HG03378 (cell line): ENCODE measurements around the gene RBM28.

Experiments used
- ATAC-seq: cut with Tn5 transposase; IDR thresholded peaks from one replicate; pipeline ENCODE4 v1.9.1; 2021; ENCODE audit warnings: mild to moderate bottlenecking, moderate library complexity; ENCODE audit not compliant: unreplicated experiment

RBM28 gene

DNA sequence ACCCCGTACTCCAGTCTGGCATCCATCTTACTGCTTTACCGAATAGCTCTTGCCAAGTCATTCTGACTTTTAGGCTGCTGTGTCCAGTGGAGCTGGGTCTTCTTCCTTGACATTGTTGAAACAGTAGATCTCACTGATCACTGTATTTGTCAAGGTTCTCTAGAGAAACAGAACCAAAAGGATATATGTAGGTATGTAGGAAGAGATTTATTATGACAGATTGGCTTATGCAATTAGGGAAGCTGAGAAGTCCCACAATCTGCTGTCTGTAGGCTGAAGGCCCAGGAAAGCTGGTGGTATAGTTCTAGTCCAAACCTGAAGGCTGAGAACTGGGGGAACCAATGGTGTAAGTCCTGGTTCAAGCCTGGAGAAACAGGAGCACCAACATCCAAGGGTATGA lies 29.9 kb upstream of the RBM28 start:
- no peak for ATAC-seq

DNA sequence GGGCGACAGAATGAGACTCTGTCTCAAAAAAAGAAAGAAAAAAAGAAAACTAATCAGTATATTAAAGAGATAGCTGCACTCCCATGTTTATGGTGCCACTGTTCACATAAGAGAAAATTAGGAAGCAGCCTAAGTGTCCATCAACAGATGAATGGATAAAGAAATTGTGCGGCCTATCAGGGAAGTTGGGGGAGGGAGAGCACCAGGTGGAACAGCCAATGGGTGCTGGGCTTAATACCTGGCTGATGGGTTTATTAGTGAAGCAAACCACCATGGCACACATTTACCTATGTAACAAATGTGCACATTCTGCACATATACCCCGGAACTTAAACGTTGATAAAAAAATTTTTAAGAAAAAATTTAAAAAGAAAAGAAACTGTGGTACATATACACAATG lies 26.8 kb upstream of the RBM28 start:
- ATAC-seq = no peak

- ATAC-seq = no peak
These were observed 23.3 kb upstream of the RBM28 start for GRCh38 chr7:128366986-128367385.

DNA sequence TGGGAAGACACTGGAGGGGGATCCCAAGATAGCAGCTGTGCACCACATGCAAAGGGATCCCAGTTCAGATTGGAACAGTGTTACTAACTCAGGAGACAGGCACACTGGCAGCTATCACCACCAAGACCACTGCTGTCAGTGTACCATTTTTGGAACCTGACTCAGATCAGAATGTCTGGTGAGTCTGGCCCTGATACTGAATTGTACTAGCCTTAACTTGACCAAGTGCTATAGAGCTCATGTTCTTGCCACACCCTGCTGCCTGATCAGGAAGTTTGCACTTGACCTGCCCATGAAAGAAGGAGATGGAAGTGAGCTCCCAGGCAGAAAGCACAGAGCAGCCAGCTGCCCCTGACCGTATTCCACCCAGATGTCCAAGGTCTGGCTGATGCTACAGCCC lies 22.6 kb upstream of the RBM28 start:
- ATAC-seq = no peak

DNA sequence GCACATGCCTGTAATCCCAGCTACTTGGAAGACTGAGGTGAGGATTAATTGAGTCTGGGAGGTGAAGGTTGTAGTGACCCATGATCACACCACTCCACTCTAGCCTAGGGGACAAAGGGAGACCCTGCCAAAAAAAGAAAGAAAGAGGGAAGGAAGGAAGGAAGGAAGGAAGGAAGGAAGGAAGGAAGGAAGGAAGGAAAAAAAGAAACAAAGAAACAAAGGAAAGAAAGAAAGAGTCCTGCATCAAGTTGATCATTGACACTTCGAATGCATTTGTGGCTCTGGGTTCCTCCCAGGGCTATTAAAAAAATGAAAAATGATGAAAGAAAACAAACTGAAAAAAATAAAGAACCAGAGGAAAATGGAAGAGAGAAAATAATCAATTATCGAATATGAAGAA lies 21.7 kb upstream of the RBM28 start:
- no peak for ATAC-seq

GRCh38 chr7:128364166-128364870 lies 20.6 kb upstream of the RBM28 start:
- no peak for ATAC-seq

- ATAC-seq = no peak
These were observed 19.6 kb upstream of the RBM28 start for GRCh38 chr7:128363261-128363721.

DNA sequence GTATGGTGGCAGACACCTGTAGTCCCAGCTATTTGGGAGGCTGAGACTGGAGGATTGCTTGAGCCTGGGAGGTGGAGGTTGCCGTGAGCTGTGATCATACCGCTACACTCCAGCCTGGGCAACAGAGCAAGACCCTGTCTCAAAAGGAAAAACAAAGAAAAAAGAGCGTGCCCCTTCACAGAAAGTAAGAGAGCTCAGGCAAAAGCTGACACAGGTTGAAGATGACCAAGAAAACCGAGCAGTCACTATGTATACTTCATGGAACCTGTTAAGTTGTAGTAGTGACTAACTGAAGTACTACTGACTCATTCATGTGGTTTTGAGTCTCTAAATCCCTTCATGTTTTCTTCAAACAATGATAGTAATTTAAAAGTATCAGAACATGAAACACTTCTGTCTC lies 19.0 kb upstream of the RBM28 start:
- ATAC-seq = no peak

GRCh38 chr7:128361411-128362379 lies 18.0 kb upstream of the RBM28 start, which contains the start of gene PRRT4:
TSS of gene PRRT4 (minus strand) at chr7:128361690.
- ATAC-seq = no peak

DNA sequence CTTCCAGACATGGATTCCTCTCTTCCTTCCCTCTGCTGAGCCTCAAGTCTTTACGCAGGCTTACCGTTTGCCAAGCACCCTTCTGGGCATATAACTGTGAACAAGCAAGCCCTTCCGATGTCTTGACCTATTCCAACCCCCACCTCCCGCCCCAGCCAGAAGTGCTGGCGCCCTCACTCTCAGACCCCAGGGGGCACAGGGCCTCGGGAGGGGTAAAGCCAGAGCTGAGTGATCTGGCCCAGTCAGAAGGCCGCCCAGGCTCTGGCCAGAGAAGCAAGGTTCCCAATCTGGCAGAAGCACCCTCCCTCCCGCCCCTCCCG lies 16.6 kb upstream of the RBM28 start:
- ATAC-seq = no peak

DNA sequence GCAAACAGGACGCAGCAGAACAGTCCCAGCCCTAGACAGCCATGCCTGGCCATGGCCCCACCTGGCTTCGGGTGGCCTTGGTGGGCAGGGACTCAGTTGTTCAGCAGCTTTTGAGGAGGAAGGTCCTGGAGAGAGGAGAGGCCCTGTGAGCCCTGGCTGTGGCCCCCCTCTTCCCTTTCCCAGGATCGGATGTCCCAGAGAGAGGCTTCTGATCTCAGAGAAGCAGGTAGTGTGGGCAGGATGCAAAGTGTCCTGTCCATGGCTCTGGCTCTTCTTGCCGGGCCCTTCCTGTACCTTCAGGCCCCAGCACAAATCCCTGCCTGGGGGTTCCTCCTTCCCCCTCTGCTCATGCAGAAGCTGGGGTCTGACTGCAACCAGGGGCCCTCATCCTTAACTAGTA lies 16.2 kb upstream of the RBM28 start:
- no peak for ATAC-seq

- no peak for ATAC-seq
These were observed 15.6 kb upstream of the RBM28 start for GRCh38 chr7:128359336-128359735.

DNA sequence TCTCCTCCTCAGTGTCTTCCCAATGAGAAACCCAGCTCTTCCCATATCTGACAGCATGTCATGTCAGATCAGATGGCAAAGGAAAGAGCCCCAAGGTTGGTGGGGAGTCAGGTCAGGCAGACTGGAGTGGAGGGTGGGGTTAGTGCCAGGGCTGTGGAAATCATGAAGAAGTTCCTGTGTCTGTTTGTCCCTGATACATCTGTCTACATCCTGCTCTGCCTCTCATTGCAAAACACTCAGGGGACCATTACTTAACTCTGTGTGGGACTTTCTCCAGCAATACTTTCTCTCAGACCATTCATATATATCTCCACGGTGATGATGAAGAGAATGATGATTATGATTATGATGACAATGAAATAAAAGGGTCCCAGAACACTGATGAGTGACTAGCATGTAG lies 14.5 kb upstream of the RBM28 start:
- no peak for ATAC-seq

DNA sequence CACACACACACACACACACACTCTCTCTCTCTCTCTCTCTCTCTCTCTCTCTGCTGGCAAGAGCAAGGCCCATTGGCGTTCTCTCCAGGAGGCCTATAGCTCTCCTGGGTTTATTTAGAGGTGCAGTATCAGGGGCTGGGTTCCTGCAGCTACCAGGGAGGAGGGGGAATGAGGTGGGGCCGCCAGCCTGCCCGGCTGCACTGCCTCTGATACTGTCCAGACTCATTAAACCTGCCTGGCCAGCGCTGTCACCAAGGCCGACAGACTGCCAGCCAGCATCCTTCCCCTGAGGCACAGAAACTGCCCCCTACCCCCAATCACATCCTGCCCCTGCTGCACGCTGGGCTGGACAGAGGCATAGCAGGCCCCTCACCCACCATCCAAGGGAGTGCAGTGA lies 13.5 kb upstream of the RBM28 start:
- ATAC-seq = no peak

GRCh38 chr7:128356546-128357216 lies 13.0 kb upstream of the RBM28 start:
- no peak for ATAC-seq

- ATAC-seq = no peak
These were observed 9.9 kb upstream of the RBM28 start for GRCh38 chr7:128353610-128354009.

DNA sequence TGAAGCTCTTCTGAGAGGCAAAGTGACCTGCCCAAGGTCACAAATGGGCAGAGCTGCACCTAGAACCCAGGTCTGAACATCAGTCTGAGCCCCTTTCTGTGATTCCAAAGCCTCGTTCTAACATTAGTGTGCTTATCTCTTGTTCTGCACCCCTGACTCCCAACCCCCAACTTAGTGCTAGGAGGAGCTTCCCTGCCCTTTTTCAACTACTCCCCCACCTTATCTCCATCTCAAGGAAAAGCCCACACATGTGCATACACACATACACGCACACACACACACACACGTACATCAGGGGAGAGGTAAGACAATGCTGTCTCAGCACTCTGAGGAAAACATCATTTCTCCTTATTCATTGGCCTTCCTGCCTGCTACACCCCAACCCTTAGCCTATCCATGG lies 9.5 kb upstream of the RBM28 start:
- ATAC-seq = no peak

DNA sequence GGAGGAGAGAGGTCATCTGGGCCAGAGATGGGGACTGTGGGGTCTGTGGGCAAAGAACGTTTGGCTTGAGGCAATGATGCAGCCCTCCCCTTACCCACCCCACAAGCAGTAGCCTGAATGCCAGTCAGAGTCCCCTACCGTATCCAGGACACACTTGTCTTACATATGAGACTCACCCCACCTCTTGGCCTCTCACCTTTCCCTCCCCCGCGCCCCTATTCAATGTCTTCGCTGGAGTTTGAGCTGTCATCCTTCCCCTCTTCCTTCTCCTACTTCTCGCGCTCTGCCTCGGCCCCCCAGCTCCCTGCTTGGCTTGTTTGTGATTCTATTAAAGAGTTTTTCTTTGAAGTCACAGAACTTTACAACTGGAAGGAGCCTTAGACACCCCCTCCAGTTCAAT lies 8.9 kb upstream of the RBM28 start:
- no peak for ATAC-seq

GRCh38 chr7:128352153-128352537 lies 8.4 kb upstream of the RBM28 start:
- ATAC-seq = no peak

GRCh38 chr7:128351296-128352152 lies 7.8 kb upstream of the RBM28 start:
- no peak for ATAC-seq
